Activated CD8-positive, alpha-beta T cell treated with anti-CD3 and anti-CD28 coated beads, Interleukin-2, amount 10 ng/mL, durations not matched to agents 7 days and 5 days (primary cell): ENCODE data around the gene ARHGAP33. TPM values are rescaled to one million over a fixed set of nuclear protein-coding genes. Genes with fewer than 3 reads are reported as not detected.
"Not testable (repeated sequence)": the region's sequence is repeated elsewhere in the genome, so short reads cannot be mapped to it uniquely, and the experiment has no call there.

Source experiments
- ATAC-seq: fragments of 150-1000 bp; cut with Tn5 transposase; one replicate; pipeline ENCODE4 v1.10.0; 2021; ENCODE audit warnings: moderate library complexity
- CTCF ChIA-PET: fragments of 350-600 bp; sonication (Branson Sonifier 250); formaldehyde crosslinking; loops from one replicate; lab custom pipeline; 2021; ENCODE audit warnings: antibody characterized with exemption; lab: Charles Lee
- POLR2A ChIA-PET: fragments of 350-600 bp; sonication (Branson Sonifier 250); formaldehyde crosslinking; loops from one replicate; lab custom pipeline; 2021; ENCODE audit warnings: antibody characterized with exemption; lab: Charles Lee
- DNase-seq: peaks from one replicate; pipeline ENCODE4 v3.0.0-alpha.2; 2020
- H3K27ac Mint-ChIP-seq: one replicate; pipeline ENCODE4 v1.8.0; 2021; ENCODE audit warnings: mild to moderate bottlenecking, mixed read lengths
- H3K27me3 Mint-ChIP-seq: one replicate; pipeline ENCODE4 v1.8.0; 2021; ENCODE audit warnings: low read depth, mixed read lengths
- H3K36me3 Mint-ChIP-seq: one replicate; pipeline ENCODE4 v1.8.0; 2021; ENCODE audit warnings: low read depth, mixed read lengths
- H3K4me1 Mint-ChIP-seq: one replicate; pipeline ENCODE4 v1.8.0; 2021; ENCODE audit warnings: low read depth, mixed read lengths
- H3K4me3 Mint-ChIP-seq: one replicate; pipeline ENCODE4 v1.8.0; 2021; ENCODE audit warnings: mild to moderate bottlenecking, mixed read lengths
- H3K9me3 Mint-ChIP-seq: one replicate; pipeline ENCODE4 v1.8.0; 2022; ENCODE audit warnings: mixed read lengths; ENCODE audit not compliant: insufficient read depth
- total RNA-seq, 2 experiments: library from RNA; stranded (reverse); gene quantifications; one replicate each; pipeline ENCODE4 v1.2.3, GENCODE V29; 2021

ARHGAP33 gene
- total RNA-seq, 2 experiments from 2014 or later = 66.6 to 71.0 TPM

DNA sequence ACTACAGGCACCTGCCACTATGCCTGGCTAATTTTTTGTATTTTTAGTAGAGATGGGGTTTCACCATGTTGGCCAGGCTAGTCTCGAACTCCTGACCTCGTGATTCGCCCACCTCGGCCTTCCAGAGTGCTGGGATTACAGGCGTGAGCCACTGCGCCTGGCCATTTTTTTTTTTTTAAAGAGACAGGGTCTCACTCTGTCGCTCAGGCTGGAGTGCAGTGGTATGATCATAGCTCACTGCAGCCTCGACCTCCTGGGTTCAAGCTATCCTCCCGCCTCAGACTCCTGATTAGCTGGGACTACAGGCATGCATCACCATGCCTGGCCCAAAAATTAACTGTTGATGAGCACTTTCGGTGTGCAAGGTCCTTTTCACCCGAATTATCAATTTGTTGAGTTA is 60.7 kb downstream of the ARHGAP33 start:
- H3K36me3 Mint-ChIP-seq, ATAC-seq, H3K9me3 Mint-ChIP-seq, H3K4me3 Mint-ChIP-seq, H3K27me3 Mint-ChIP-seq, CTCF ChIA-PET, H3K27ac Mint-ChIP-seq, DNase-seq, POLR2A ChIA-PET, H3K4me1 Mint-ChIP-seq: not testable (repeated sequence)

Other genes starting within 250 kb of the ARHGAP33 start
- gene SBSN, start 247.3 kb upstream of the ARHGAP33 start, total RNA-seq = not detected
- gene GAPDHS, start 242.1 kb upstream of the ARHGAP33 start, total RNA-seq = not detected
- gene TMEM147, start 229.9 kb upstream of the ARHGAP33 start, total RNA-seq = 10 to 100 TPM; 53.3 to 54.1 TPM
- gene ATP4A, start 211.9 kb upstream of the ARHGAP33 start, total RNA-seq = not detected
- gene PMIS2, start 189.4 kb upstream of the ARHGAP33 start, total RNA-seq = not detected
- 10 to 100 TPM; 53.3 to 62.3 TPM for gene HAUS5, start 162.8 kb upstream of the ARHGAP33 start, total RNA-seq
- gene RBM42, start 146.5 kb upstream of the ARHGAP33 start, total RNA-seq = 100 to 1,000 TPM; 118 to 119 TPM
- 1 to 10 TPM in 1 of 2 experiments, under 1 TPM in 1; 0.68 to 1.6 TPM for gene ETV2, start 133.8 kb upstream of the ARHGAP33 start, total RNA-seq
- gene COX6B1, start 127.2 kb upstream of the ARHGAP33 start, total RNA-seq = 100 to 1,000 TPM; 471 to 518 TPM
- under 1 TPM; 0.63 to 0.82 TPM for gene UPK1A, start 109.0 kb upstream of the ARHGAP33 start, total RNA-seq
- 10 to 100 TPM; 37.4 to 41.4 TPM for gene ZBTB32, start 71.0 kb upstream of the ARHGAP33 start, total RNA-seq
- gene KMT2B, start 57.6 kb upstream of the ARHGAP33 start, total RNA-seq = 10 to 100 TPM; 58.0 to 64.3 TPM
- gene IGFLR1, start 33.1 kb upstream of the ARHGAP33 start, total RNA-seq = 10 to 100 TPM; 29.9 to 37.1 TPM
- gene U2AF1L4, start 30.1 kb upstream of the ARHGAP33 start, total RNA-seq = 10 to 100 TPM; 23.3 to 24.0 TPM
- 10 to 100 TPM; 44.1 to 48.2 TPM for gene PSENEN, start 29.9 kb upstream of the ARHGAP33 start, total RNA-seq
- gene LIN37, start 27.0 kb upstream of the ARHGAP33 start, total RNA-seq = 10 to 100 TPM; 10.5 to 12.4 TPM
- gene HSPB6, start 18.5 kb upstream of the ARHGAP33 start, total RNA-seq = under 1 TPM in 1 of 2 experiments, not detected in 1; 0.65 TPM
- gene PROSER3, start 17.4 kb upstream of the ARHGAP33 start, total RNA-seq = 10 to 100 TPM; 48.0 to 54.6 TPM
- not detected for gene PRODH2, start 37.3 kb downstream of the ARHGAP33 start, total RNA-seq
- gene NPHS1, start 76.9 kb downstream of the ARHGAP33 start, total RNA-seq = not detected
- gene KIRREL2, start 81.3 kb downstream of the ARHGAP33 start, total RNA-seq = 1 to 10 TPM; 1.9 to 2.2 TPM
- 1 to 10 TPM in 1 of 2 experiments, under 1 TPM in 1; 0.87 to 1.4 TPM for gene APLP1, start 93.0 kb downstream of the ARHGAP33 start, total RNA-seq
- 10 to 100 TPM; 39.0 to 40.7 TPM for gene NFKBID, start 125.0 kb downstream of the ARHGAP33 start, total RNA-seq
- 100 to 1,000 TPM; 196 to 216 TPM for gene HCST, start 127.0 kb downstream of the ARHGAP33 start, total RNA-seq
- under 1 TPM; 0.52 to 0.71 TPM for gene TYROBP, start 132.7 kb downstream of the ARHGAP33 start, total RNA-seq
- gene LRFN3, start 160.8 kb downstream of the ARHGAP33 start, total RNA-seq = 10 to 100 TPM in 1 of 2 experiments, 1 to 10 TPM in 1; 9.8 to 10.3 TPM
- gene SDHAF1, start 219.6 kb downstream of the ARHGAP33 start, total RNA-seq = 10 to 100 TPM; 20.1 to 21.4 TPM
- gene SYNE4, start 233.2 kb downstream of the ARHGAP33 start, total RNA-seq = 1 to 10 TPM; 1.8 to 2.6 TPM
- 10 to 100 TPM; 43.3 to 47.2 TPM for gene ALKBH6, start 238.6 kb downstream of the ARHGAP33 start, total RNA-seq